ENCODE results near the gene MTG1.

Gene MTG1

GRCh38 chr10:133452453-133452852 lies 58.5 kb downstream of the MTG1 start:
- no peak for TF ChIP-seq CTCF (IDR thresholded peaks at IDR 0.05; ENCODE audit: borderline replicate concordance, insufficient read depth, low read depth, low read length)
- H3K4me3 ChIP-seq (ENCODE audit: low read depth, low read length): no peak overlapping the region

- no peak within 1 kb of the TSS for H3K4me3 ChIP-seq (ENCODE audit: low read depth, low read length)
These were observed 59.7 kb downstream of the MTG1 start, which contains the start of gene SCART1 for GRCh38 chr10:133453516-133454203. Gene SCART1, plus strand, starts transcription at chr10:133453945. Its CDS starts 53 bp downstream, at chr10:133453998.

GRCh38 chr10:133454204-133454893 lies 60.4 kb downstream of the MTG1 start:
- H3K4me3 ChIP-seq (ENCODE audit: low read depth, low read length): no peak overlapping the region
- TF ChIP-seq CTCF (IDR thresholded peaks at IDR 0.05; ENCODE audit: borderline replicate concordance, insufficient read depth, low read depth, low read length): no peak

More at GRCh38 chr10:133453516-133454203, 59.7 kb downstream of the MTG1 start, which contains the start of gene SCART1:
- no peak for TF ChIP-seq CTCF (IDR thresholded peaks at IDR 0.05; ENCODE audit: borderline replicate concordance, insufficient read depth, low read depth, low read length)

- no peak overlapping the region for H3K4me3 ChIP-seq (ENCODE audit: low read depth, low read length)
- TF ChIP-seq CTCF (IDR thresholded peaks at IDR 0.05; ENCODE audit: borderline replicate concordance, insufficient read depth, low read depth, low read length): no peak
These were observed 61.2 kb downstream of the MTG1 start for GRCh38 chr10:133455196-133455595.

- H3K4me3 ChIP-seq (ENCODE audit: low read depth, low read length): no peak overlapping the region
- TF ChIP-seq CTCF (IDR thresholded peaks at IDR 0.05; ENCODE audit: borderline replicate concordance, insufficient read depth, low read depth, low read length): no peak
These were observed 61.7 kb downstream of the MTG1 start for GRCh38 chr10:133455611-133456031.

- TF ChIP-seq CTCF (IDR thresholded peaks at IDR 0.05; ENCODE audit: borderline replicate concordance, insufficient read depth, low read depth, low read length): no peak
- no peak overlapping the region for H3K4me3 ChIP-seq (ENCODE audit: low read depth, low read length)
These were observed 62.3 kb downstream of the MTG1 start for GRCh38 chr10:133456041-133456951.
